Suprapubic skin (tissue), 3 donors: ENCODE results near the gene POTEF.
"Not testable (repeated sequence)": the region's sequence is repeated elsewhere in the genome, so short reads cannot be mapped to it uniquely, and the experiment has no call there.

Experiments
- POLR2A ChIP-seq, 2 donors: fragments of 450-650 bp; IDR thresholded peaks; one replicate each; pipeline ENCODE4 v1.6.1; 2017; ENCODE audit warnings: antibody characterized with exemption in 2 of 2, mild to moderate bottlenecking in 2 of 2, moderate library complexity in 2 of 2
- TF ChIP-seq, protein P1 (sequence below), 2 donors: fragments of 200-600 bp in 1 of 2; fragments of 450-650 bp in 1 of 2; sonication (generic) in 1 of 2; IDR thresholded peaks; one replicate each; pipeline ENCODE4 v1.5.1; 2016 to 2019; ENCODE audit warnings: antibody characterized with exemption in 2 of 2, mild to moderate bottlenecking in 1 of 2, moderate library complexity in 1 of 2

GRCh38 chr2:130062645-130063044 is 66.4 kb downstream of the POTEF start:
- TF ChIP-seq, protein P1, sequence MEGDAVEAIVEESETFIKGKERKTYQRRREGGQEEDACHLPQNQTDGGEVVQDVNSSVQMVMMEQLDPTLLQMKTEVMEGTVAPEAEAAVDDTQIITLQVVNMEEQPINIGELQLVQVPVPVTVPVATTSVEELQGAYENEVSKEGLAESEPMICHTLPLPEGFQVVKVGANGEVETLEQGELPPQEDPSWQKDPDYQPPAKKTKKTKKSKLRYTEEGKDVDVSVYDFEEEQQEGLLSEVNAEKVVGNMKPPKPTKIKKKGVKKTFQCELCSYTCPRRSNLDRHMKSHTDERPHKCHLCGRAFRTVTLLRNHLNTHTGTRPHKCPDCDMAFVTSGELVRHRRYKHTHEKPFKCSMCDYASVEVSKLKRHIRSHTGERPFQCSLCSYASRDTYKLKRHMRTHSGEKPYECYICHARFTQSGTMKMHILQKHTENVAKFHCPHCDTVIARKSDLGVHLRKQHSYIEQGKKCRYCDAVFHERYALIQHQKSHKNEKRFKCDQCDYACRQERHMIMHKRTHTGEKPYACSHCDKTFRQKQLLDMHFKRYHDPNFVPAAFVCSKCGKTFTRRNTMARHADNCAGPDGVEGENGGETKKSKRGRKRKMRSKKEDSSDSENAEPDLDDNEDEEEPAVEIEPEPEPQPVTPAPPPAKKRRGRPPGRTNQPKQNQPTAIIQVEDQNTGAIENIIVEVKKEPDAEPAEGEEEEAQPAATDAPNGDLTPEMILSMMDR (IDR thresholded peaks at IDR 0.05): not testable (repeated sequence)
- TF ChIP-seq POLR2A (IDR thresholded peaks at IDR 0.05): not testable (repeated sequence)
